ENCODE results near the gene FHIP2A. TPM values are rescaled to one million over a fixed set of nuclear protein-coding genes. Genes with fewer than 3 reads are reported as not detected.
"Not testable (repeated sequence)": the region's sequence is repeated elsewhere in the genome, so short reads cannot be mapped to it uniquely, and the experiment has no call there.

FHIP2A gene
- total RNA-seq, 1 donor from 2014 or later = 30.2 TPM

DNA sequence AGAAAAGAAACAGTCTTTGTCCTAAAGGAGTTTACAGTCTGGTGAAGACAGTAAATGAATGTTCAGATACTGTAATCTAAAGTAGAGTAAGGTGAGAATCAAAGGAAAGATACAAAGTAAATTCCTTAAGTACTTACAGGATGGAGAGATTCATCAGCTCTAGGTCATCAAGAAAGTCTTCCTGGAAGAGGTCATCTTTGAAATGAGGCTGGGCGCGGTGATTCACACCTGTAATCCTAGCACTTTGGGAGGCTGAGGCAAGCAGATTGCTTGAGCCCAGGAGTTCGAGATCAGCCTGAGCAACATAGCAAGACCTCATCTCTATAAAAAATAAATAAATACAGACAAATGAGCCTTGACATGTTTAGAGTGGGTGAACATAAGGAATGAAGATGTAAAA lies 18.3 kb downstream of the FHIP2A start:
- no peak overlapping the region for H3K4me3 ChIP-seq

GRCh38 chr10:114845978-114846693 lies 24.6 kb downstream of the FHIP2A start:
- Histone ChIP-seq H3K4me3 (no peak overlapping the region), H3K4me1 (no peaks in the 10 kb centered on the region), H3K27ac (no peak overlapping the region), H3K9me3 (no peaks in the 10 kb centered on the region), H3K27me3 (no peaks in the 10 kb centered on the region), H3K36me3 (peaks cover 93% of the 10 kb centered on the region)
- ATAC-seq (no peak), DNase-seq (no peak)
- intact Hi-C loops (cut with DNase I) = no loop called here
- TF ChIP-seq, protein P1, sequence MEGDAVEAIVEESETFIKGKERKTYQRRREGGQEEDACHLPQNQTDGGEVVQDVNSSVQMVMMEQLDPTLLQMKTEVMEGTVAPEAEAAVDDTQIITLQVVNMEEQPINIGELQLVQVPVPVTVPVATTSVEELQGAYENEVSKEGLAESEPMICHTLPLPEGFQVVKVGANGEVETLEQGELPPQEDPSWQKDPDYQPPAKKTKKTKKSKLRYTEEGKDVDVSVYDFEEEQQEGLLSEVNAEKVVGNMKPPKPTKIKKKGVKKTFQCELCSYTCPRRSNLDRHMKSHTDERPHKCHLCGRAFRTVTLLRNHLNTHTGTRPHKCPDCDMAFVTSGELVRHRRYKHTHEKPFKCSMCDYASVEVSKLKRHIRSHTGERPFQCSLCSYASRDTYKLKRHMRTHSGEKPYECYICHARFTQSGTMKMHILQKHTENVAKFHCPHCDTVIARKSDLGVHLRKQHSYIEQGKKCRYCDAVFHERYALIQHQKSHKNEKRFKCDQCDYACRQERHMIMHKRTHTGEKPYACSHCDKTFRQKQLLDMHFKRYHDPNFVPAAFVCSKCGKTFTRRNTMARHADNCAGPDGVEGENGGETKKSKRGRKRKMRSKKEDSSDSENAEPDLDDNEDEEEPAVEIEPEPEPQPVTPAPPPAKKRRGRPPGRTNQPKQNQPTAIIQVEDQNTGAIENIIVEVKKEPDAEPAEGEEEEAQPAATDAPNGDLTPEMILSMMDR (IDR thresholded peaks at IDR 0.05) = no peak

More for the DNA sequence above, 18.3 kb downstream of the FHIP2A start:
- Histone ChIP-seq H3K36me3 (peaks cover 97% of the 10 kb centered on the region), H3K27ac (no peak overlapping the region), H3K27me3 (no peaks in the 10 kb centered on the region), H3K4me1 (no peaks in the 10 kb centered on the region), H3K9me3 (no peaks in the 10 kb centered on the region)
- intact Hi-C loops (cut with DNase I) = no loop called here
- no peak for ATAC-seq
- DNase-seq = no peak
- TF ChIP-seq, protein P1 (IDR thresholded peaks at IDR 0.05) = no peak

DNA sequence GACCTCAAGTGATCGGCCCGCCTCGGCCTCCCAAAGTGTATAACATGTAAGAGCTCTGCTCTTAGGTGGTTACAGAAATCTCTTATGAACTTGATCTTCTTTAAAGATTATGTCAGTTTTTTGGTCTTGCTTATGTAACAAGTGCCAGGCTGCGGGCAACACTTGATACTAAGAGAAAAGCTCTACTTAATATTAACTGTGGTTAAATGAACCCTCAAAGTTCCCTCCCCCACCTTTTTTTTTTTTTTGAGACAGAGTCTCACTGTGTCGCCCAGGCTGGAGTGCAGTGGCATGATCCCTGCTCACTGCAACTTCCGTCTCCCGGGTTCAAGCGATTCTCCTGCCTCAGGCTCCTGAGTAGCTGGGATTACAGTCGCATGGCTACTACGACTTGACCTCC lies 25.9 kb downstream of the FHIP2A start:
- H3K9me3 ChIP-seq; H3K4me1 ChIP-seq; intact Hi-C loops (cut with DNase I); H3K27ac ChIP-seq; H3K27me3 ChIP-seq; H3K4me3 ChIP-seq; DNase-seq; ATAC-seq: not testable (repeated sequence)
- peaks cover 94% of the 10 kb centered on the region for H3K36me3 ChIP-seq

DNA sequence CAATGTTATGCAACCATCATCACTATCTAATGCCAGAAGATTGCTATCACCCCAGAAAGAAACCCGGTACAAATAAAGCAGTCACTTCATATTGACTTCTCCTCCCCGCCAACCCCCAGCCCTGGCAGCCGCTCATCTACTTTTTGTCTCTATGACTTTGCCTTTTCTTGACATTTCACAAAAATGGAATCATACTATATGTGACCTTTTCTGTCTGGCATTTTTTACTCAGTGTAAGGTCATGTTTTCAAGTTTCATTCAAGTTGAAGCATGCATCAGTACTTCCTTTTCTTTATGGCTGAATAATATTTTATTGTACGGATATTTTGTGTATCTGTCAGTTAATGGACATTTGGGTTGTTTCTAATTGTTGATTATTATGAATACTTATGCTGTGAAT lies 28.1 kb downstream of the FHIP2A start:
- TF ChIP-seq, protein P1 (IDR thresholded peaks at IDR 0.05) = no peak
- H3K27me3 ChIP-seq = no peaks in the 10 kb centered on the region
- no peak overlapping the region for H3K4me3 ChIP-seq
- no peak for ATAC-seq
- peaks cover 89% of the 10 kb centered on the region for H3K36me3 ChIP-seq
- H3K9me3 ChIP-seq = no peaks in the 10 kb centered on the region
- H3K27ac ChIP-seq = no peak overlapping the region
- DNase-seq = no peak
- no peaks in the 10 kb centered on the region for H3K4me1 ChIP-seq
- intact Hi-C loops (cut with DNase I) = no loop called here

DNA sequence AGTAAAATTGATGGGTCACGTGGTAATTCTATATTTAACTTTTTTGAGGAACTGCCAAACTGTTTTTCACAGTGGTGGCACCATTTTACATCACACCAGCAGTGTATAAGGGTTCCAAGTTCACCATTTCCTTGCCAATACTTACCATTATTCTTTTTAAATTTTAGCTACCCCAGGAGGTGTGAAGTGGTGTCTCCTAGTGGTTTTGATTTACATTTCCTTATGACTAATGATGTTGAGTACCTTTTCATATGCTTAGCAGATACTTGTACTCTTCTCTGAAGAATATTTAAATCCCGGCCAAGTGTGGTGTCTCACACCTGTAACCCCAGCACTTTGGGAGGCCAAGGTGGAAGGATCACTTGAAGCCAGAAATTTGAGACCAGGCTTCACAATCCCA lies 28.5 kb downstream of the FHIP2A start:
- Histone ChIP-seq H3K4me3 (no peak overlapping the region), H3K27ac (no peak overlapping the region), H3K4me1 (no peaks in the 10 kb centered on the region), H3K27me3 (no peaks in the 10 kb centered on the region), H3K36me3 (peaks cover 87% of the 10 kb centered on the region), H3K9me3 (no peaks in the 10 kb centered on the region)
- TF ChIP-seq, protein P1 (IDR thresholded peaks at IDR 0.05) = no peak
- DNase-seq (no peak), ATAC-seq (no peak)
- intact Hi-C loops (cut with DNase I) = no loop called here

GRCh38 chr10:114851336-114851735 lies 29.8 kb downstream of the FHIP2A start:
- intact Hi-C loops (cut with DNase I) = no loop called here
- ATAC-seq (no peak), DNase-seq (no peak)
- Histone ChIP-seq H3K4me3 (no peak overlapping the region), H3K4me1 (no peaks in the 10 kb centered on the region), H3K9me3 (no peaks in the 10 kb centered on the region), H3K27ac (no peak overlapping the region), H3K36me3 (peaks cover 87% of the 10 kb centered on the region), H3K27me3 (no peaks in the 10 kb centered on the region)
- TF ChIP-seq, protein P1 (IDR thresholded peaks at IDR 0.05) = no peak

Data from upper lobe of right lung (tissue), 1 donor.